Activated T-helper 2 cell treated with anti-CD3 and anti-CD28 coated beads, Interferon-gamma antibody, Interleukin-2, Interleukin-4, amounts not matched to agents 10 μg/mL and 5 μg/mL and 100 μg/mL, durations not matched to agents 14 hours and 24 hours and 36 hours (primary cell): ENCODE data around the gene CD3D. TPM values are rescaled to one million over a fixed set of nuclear protein-coding genes. Genes with fewer than 3 reads are reported as not detected.
"Not testable (repeated sequence)": the region's sequence is repeated elsewhere in the genome, so short reads cannot be mapped to it uniquely, and the experiment has no call there.

ENCODE experiments used
- DNase-seq: peaks from one replicate; pipeline ENCODE4 v3.0.0; 2021; ENCODE audit warnings: low spot score
- H3K27ac Mint-ChIP-seq: one replicate; pipeline ENCODE4 v1.8.0; 2021; ENCODE audit warnings: mixed read lengths
- H3K27me3 Mint-ChIP-seq: one replicate; pipeline ENCODE4 v1.8.0; 2021; ENCODE audit warnings: low read depth, mixed read lengths
- H3K36me3 Mint-ChIP-seq: one replicate; pipeline ENCODE4 v1.8.0; 2021; ENCODE audit warnings: low read depth, mixed read lengths
- H3K4me1 Mint-ChIP-seq: one replicate; pipeline ENCODE4 v1.8.0; 2021; ENCODE audit warnings: low read depth, mixed read lengths
- H3K4me3 Mint-ChIP-seq: one replicate; pipeline ENCODE4 v1.8.0; 2021; ENCODE audit warnings: low read depth, mild to moderate bottlenecking, moderate library complexity, mixed read lengths
- H3K9me3 Mint-ChIP-seq: one replicate; pipeline ENCODE4 v1.8.0; 2021; ENCODE audit warnings: mixed read lengths
- intact Hi-C: fragments of 100-400 bp; cut with micrococcal nuclease; formaldehyde crosslinking; loops from one replicate; pipeline ENCODE4 v1.15.1; 2023
- total RNA-seq: library from RNA; stranded (reverse); gene quantifications from 2 replicates; pipeline ENCODE4 v1.2.3, GENCODE V29; 2022

Gene CD3D
- total RNA-seq, 1 donor from 2014 or later = 400 TPM

DNA sequence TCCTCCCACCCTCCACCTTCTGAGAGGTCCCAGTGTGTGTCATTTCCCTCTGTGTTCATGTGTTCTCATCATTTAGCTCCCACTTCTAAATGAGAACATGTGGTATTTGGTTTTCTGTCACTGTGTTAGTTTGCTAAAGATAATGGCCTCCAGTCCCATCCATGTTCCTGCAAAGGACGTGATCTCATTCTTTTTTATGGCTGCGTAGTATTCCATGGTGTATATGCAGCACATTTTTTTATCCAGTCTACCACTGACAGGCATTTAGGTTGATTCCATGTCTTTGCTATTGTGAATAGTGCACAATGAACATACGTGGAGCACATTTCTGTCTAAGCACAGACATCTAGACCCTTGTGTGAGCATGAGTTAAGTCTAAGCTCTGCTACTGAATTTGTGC is 32.2 kb downstream of the CD3D start:
- H3K27ac Mint-ChIP-seq = peak overlapping the region; percentile 71
- intact Hi-C loops = loop anchor here (2.0 kb wide), 1 partner anchor 13 kb away; no protein-coding TSS in a partner anchor
- H3K4me3 Mint-ChIP-seq = no peak overlapping the region
- H3K4me1 Mint-ChIP-seq = peaks cover 71% of the 10 kb centered on the region
- no peaks in the 10 kb centered on the region for H3K27me3 Mint-ChIP-seq
- H3K9me3 Mint-ChIP-seq = peaks cover 3% of the 10 kb centered on the region
- H3K36me3 Mint-ChIP-seq = peaks cover 89% of the 10 kb centered on the region
- DNase-seq = no peak

DNA sequence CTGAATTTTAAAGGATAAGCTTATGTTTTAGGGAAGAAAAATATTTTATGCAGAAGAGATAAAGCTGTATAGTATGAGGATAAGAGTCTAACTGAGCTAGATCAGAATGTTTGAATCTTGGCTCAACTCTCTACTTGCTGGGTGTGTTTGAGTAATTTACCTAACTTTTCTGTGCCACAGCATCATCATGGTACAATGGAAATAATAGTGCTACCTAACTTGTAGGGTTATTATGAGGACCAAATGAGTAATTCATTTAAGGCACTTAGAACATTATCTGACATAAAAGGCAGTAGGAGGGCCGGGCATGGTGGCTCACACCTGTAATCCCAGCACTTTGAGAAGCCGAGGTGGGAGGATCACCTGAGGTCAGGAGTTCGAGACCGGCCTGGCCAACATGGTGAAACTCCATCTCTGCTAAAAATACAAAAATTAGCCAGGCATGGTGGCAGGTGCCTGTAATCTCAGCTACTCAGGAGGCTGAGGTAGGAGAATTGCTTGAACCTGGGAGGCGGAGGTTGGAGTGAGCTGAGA is 33.4 kb downstream of the CD3D start:
- not testable (repeated sequence) for H3K9me3 Mint-ChIP-seq, H3K27me3 Mint-ChIP-seq, DNase-seq
- intact Hi-C loops = loop anchor here (5.0 kb wide), 2 partner anchors 92 to 263 kb away; partner anchors contain the start of gene ARCN1
- Mint-ChIP-seq H3K4me1 (peaks cover 68% of the 10 kb centered on the region), H3K27ac (peak overlapping the region; percentile 100), H3K36me3 (peaks cover 87% of the 10 kb centered on the region), H3K4me3 (peak overlapping the region; percentile 1)

DNA sequence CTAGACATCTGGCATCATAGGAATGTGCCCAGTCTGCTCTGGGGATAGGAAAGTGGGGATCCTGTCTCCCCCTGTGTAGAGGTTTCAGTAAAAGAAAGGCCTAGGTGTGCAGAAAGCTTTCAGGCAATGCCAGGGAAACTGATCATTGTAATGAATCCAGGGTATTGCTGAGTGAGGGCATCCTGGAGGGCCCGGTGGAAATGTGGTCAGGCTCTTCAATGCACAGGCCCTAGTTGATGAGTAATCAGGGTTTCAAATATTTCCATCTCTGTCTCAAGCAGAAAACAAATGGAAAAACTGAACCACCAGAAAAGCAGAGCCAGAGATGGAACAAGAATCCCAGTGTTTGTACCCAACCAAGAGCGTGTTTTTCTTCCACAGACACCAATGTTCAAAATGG is 35.9 kb downstream of the CD3D start:
- peak overlapping the region; percentile 100 for H3K27ac Mint-ChIP-seq
- no peaks in the 10 kb centered on the region for H3K27me3 Mint-ChIP-seq
- peaks cover 65% of the 10 kb centered on the region for H3K36me3 Mint-ChIP-seq
- no peak for DNase-seq
- peak overlapping the region; percentile 74 for H3K4me3 Mint-ChIP-seq
- intact Hi-C loops = loop anchor here (1.0 to 5.0 kb wide), 5 partner anchors 36 to 266 kb away; partner anchors contain the start of genes ARCN1 and CD3D
- peaks cover 58% of the 10 kb centered on the region for H3K4me1 Mint-ChIP-seq
- peaks cover 3% of the 10 kb centered on the region for H3K9me3 Mint-ChIP-seq

DNA sequence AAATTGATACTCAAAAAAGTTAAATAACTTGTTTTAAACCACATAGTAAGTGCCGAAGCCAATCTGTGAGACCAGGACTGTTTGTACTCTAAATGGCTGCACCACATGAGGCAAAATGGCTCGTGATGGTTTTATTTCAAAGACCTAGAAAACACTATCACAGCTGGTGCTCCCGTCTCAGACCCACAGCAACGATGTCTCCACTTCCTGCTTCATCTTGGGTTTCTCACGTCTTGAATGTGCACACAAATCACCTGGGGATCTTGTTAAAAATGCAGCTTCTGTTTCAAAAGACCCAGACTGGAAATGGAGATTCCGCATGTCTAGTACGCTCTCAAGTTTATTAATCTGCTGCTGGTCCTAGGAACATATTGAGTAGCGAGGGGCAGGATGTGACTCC is 36.8 kb downstream of the CD3D start:
- H3K4me3 Mint-ChIP-seq = peak overlapping the region; percentile 89
- H3K4me1 Mint-ChIP-seq = peaks cover 53% of the 10 kb centered on the region
- peaks cover 56% of the 10 kb centered on the region for H3K36me3 Mint-ChIP-seq

DNA sequence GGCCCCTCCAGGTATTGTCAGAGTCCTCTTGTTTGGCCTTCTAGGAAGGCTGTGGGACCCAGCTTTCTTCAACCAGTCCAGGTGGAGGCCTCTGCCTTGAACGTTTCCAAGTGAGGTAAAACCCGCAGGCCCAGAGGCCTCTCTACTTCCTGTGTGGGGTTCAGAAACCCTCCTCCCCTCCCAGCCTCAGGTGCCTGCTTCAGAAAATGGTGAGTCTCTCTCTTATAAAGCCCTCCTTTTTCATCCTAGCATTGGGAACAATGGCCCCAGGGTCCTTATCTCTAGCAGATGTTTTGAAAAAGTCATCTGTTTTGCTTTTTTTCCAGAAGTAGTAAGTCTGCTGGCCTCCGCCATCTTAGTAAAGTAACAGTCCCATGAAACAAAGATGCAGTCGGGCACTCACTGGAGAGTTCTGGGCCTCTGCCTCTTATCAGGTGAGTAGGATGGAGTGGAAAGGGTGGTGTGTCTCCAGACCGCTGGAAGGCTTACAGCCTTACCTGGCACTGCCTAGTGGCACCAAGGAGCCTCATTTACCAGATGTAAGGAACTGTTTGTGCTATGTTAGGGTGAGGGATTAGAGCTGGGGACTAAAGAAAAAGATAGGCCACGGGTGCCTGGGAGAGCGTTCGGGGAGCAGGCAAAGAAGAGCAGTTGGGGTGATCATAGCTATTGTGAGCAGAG is 37.8 kb downstream of the CD3D start, which contains the start of gene CD3E:
CD3E (plus strand) TSS at position 163 of the 681 bp plus-strand sequence; CDS start at position 386, 223 bp downstream.
- H3K36me3 Mint-ChIP-seq = peaks cover 48% of the 10 kb centered on the region
- peak; percentile 64 for DNase-seq
- peaks cover 47% of the 10 kb centered on the region for H3K4me1 Mint-ChIP-seq
- H3K27ac Mint-ChIP-seq = peak within 1 kb of the TSS; percentile 100
- H3K27me3 Mint-ChIP-seq = no peaks in the 10 kb centered on the region
- peak within 1 kb of the TSS; percentile 89 for H3K4me3 Mint-ChIP-seq
- intact Hi-C loops = loop anchor here (1.0 to 5.0 kb wide), 3 partner anchors 34 to 268 kb away; partner anchors contain the start of gene ARCN1
- no peaks in the 10 kb centered on the region for H3K9me3 Mint-ChIP-seq

More for the DNA sequence above, 36.8 kb downstream of the CD3D start:
- H3K27ac Mint-ChIP-seq = peak overlapping the region; percentile 100
- peaks cover 3% of the 10 kb centered on the region for H3K9me3 Mint-ChIP-seq
- intact Hi-C loops = loop anchor here (1.0 to 5.0 kb wide), 5 partner anchors 37 to 267 kb away; partner anchors contain the start of genes ARCN1 and CD3D
- DNase-seq = peak; percentile 24
- H3K27me3 Mint-ChIP-seq = no peaks in the 10 kb centered on the region

DNA sequence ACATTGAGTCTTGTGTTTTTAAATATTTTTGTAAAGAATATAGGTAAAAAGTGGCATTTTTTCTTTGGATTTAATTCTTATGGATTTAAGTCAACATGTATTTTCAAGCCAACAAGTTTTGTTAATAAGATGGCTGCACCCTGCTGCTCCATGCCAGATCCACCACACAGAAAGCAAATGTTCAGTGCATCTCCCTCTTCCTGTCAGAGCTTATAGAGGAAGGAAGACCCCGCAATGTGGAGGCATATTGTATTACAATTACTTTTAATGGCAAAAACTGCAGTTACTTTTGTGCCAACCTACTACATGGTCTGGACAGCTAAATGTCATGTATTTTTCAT is 38.3 kb downstream of the CD3D start:
- H3K9me3 Mint-ChIP-seq = no peaks in the 10 kb centered on the region
- H3K27me3 Mint-ChIP-seq = no peaks in the 10 kb centered on the region
- intact Hi-C loops = loop anchor here (1.0 kb wide), 1 partner anchor 34 kb away; no protein-coding TSS in a partner anchor
- peak overlapping the region; percentile 89 for H3K4me3 Mint-ChIP-seq
- no peak for DNase-seq
- peaks cover 42% of the 10 kb centered on the region for H3K36me3 Mint-ChIP-seq
- H3K27ac Mint-ChIP-seq = peak overlapping the region; percentile 100
- peaks cover 43% of the 10 kb centered on the region for H3K4me1 Mint-ChIP-seq

DNA sequence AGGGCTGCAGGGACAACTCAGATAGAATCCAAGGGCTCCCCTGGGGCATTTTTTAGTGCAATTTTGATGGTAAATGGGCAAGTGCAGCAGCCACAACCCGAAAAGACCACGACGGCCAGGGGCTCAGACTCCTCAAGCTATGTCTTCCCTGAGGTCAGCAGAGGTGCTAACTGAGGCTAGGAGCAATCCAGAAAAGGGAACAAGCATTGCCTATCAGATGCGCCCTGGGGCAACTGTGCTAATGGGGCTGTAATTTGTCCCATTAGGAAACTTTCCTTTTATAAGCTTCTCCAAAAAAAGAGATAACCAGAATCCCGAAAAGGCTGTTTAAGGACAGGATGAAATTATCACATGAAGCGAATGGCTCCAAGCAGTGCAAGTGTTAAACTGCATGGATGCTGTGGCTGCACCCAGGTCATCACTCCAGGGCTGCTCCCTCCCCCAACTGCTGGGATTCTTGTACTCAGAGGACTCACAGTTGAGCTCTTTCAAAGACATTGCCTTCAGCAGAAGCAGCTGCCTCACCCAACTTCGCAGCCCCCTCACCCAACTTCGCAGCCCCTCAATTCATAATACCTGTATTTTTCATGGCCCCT is 40.8 kb downstream of the CD3D start:
- no peaks in the 10 kb centered on the region for H3K27me3 Mint-ChIP-seq

DNA sequence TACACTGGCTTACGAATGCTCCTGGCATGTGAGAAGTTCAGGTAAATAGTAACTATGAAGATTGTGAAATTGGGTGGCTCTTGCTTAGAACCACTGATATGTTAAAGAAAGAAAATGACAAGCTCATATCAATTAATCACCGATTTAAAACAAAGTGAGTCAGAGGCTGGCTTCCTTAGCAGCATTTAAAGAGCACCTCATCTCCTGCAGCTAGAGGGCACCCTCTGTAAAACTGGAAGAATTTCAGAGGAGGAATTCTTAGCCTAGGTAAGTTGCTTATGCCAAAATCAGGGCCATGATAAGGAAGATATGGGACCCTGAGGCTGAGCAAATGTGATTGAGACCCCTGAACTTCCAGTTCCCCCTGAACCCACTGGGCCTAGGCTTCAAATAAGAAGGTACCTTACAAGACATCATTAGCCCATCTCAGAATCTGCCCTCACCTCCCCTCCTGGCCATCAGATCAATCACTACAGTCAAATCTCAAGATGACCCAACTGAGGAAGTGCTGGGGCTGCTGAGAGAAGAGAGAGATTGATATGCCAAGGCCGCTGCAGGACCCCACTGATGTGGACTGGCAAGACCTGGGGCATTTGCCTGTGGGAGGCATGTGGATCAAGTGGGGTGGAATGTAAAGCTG is 46.6 kb downstream of the CD3D start:
- Mint-ChIP-seq H3K4me1 (peaks cover 16% of the 10 kb centered on the region), H3K36me3 (no peaks in the 10 kb centered on the region), H3K27me3 (no peaks in the 10 kb centered on the region), H3K9me3 (no peaks in the 10 kb centered on the region), H3K27ac (no peak overlapping the region), H3K4me3 (no peak overlapping the region)
- no peak for DNase-seq
- intact Hi-C loops = loop anchor here (2.0 kb wide), 2 partner anchors 15 to 57 kb away; no protein-coding TSS in a partner anchor

More for the DNA sequence above, 40.8 kb downstream of the CD3D start:
- Mint-ChIP-seq H3K4me1 (peaks cover 25% of the 10 kb centered on the region), H3K9me3 (no peaks in the 10 kb centered on the region), H3K4me3 (no peak overlapping the region), H3K36me3 (peaks cover 18% of the 10 kb centered on the region), H3K27ac (no peak overlapping the region)
- intact Hi-C loops = no loop called here
- DNase-seq = no peak

DNA sequence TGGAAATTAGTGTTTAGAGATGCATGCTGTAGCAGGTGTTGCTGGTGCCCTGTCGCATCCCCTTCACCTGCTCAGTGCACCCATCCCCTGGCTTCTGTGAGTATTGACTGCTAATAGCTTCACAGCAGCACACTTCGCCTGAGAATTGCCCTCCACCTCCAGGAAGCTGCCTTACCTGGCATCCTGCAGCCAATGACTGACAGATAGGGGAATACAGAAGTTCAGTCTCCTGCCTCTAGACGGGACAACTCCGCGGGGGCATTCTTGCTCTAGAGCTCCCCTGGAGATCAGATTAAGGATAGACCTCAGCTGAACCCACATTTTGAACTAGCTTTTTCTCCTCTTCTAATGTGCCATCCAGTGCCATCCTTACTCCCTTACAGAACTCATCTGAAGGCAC is 47.3 kb downstream of the CD3D start:
- intact Hi-C loops = loop anchor here (2.0 kb wide), 1 partner anchor 58 kb away; no protein-coding TSS in a partner anchor
- H3K4me3 Mint-ChIP-seq = no peak overlapping the region
- H3K9me3 Mint-ChIP-seq = no peaks in the 10 kb centered on the region
- H3K36me3 Mint-ChIP-seq = no peaks in the 10 kb centered on the region
- no peak for DNase-seq
- H3K4me1 Mint-ChIP-seq = peaks cover 22% of the 10 kb centered on the region
- H3K27ac Mint-ChIP-seq = no peak overlapping the region
- H3K27me3 Mint-ChIP-seq = no peaks in the 10 kb centered on the region

DNA sequence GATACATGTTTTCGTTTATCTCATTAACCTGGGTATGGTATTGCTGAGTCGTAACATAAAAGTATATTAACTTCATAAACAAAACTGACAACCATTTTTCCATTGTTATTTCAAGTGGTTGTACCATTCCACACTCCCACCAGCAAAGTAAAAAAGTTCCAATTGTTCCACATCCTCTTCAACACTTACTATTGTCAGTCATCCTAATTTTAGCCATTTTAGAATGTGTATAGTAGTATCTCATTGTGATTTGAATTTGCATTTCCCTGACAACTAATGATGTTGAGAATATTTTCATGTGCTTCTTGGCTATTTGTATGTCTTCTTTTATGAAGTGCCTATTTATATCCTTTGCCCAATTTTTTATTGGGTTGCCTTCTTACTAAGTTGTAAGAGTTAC is 48.5 kb downstream of the CD3D start:
- Mint-ChIP-seq H3K27me3 (no peaks in the 10 kb centered on the region), H3K9me3 (peaks cover 6% of the 10 kb centered on the region), H3K4me3 (no peak overlapping the region), H3K4me1 (peaks cover 24% of the 10 kb centered on the region), H3K27ac (no peak overlapping the region), H3K36me3 (peaks cover 5% of the 10 kb centered on the region)
- intact Hi-C loops = loop anchor here (2.0 kb wide), 1 partner anchor 59 kb away; no protein-coding TSS in a partner anchor
- DNase-seq = no peak

DNA sequence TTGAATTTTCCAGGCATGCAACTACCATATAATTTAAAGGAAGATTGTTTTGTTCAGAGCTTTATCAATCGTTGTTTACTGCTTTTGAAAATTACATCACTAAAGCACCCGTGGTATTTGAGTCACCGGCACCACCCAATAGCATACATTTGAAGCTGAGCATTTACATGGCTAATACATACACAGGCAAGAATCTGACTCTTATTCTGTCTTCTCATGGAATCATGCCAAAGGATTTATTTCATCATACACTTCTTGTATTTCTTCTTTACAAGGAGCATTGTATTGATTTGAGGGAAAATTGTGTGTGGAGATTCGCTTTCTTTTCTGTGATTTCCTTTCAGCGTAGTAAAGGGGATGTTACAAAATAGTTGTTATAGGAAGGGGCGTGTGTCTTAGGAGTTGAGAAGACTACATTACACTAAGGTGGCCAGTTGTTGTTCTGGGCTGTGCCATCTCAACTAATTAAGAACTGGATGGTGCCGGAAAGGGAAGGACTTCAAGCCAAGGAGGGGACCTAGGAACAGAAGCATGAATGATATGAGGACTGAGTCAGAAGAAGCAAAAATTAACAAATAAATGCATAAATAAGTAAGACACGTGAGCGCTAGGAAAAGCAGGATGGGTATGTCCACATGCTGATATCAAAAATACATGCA is 50.9 kb downstream of the CD3D start:
- Mint-ChIP-seq H3K27me3 (no peaks in the 10 kb centered on the region), H3K4me3 (no peak overlapping the region), H3K36me3 (peaks cover 5% of the 10 kb centered on the region), H3K4me1 (peaks cover 24% of the 10 kb centered on the region), H3K9me3 (peaks cover 6% of the 10 kb centered on the region), H3K27ac (no peak overlapping the region)
- intact Hi-C loops = loop anchor here (1.0 kb wide), 2 partner anchors 93 to 146 kb away; no protein-coding TSS in a partner anchor
- DNase-seq = no peak

DNA sequence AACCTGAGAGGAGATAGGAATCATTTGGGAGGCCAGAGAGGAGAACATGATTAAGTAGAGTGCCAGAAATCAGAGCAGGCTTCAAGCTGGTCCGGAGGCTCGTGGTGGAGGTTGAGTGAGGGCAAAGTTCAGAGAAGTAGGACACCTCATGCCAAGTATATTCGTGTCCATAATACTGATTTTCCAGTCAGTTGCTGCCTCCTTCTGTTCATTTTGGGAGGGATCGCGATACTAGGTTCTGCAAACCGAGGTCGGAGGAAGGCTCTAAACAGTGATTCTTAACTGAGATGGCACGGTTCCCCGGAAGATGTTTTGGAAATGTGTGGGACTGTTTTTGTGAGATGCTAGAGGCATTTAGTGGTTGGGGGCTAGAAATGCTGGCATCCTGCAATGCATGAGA is 51.6 kb downstream of the CD3D start:
- Mint-ChIP-seq H3K4me1 (peaks cover 22% of the 10 kb centered on the region), H3K36me3 (peaks cover 5% of the 10 kb centered on the region), H3K27ac (no peak overlapping the region), H3K4me3 (no peak overlapping the region), H3K27me3 (no peaks in the 10 kb centered on the region), H3K9me3 (peaks cover 6% of the 10 kb centered on the region)
- DNase-seq = peak; percentile 21
- intact Hi-C loops = loop anchor here (1.0 kb wide), 2 partner anchors 93 to 146 kb away; no protein-coding TSS in a partner anchor
